IPS-18a (cell line): ENCODE measurements around the gene CCDC172.
"Not testable (repeated sequence)": the region's sequence is repeated elsewhere in the genome, so short reads cannot be mapped to it uniquely, and the experiment has no call there.

Source experiments
- H3K27ac ChIP-seq: one replicate; pipeline ENCODE4 v1.5.1; 2013; ENCODE audit warnings: low read length
- H3K27me3 ChIP-seq: one replicate; pipeline ENCODE4 v1.6.1; 2013; ENCODE audit warnings: mild to moderate bottlenecking, low read length; ENCODE audit not compliant: control insufficient read depth, insufficient read depth
- H3K36me3 ChIP-seq: one replicate; pipeline ENCODE4 v1.6.1; 2013; ENCODE audit warnings: low read depth, low read length; ENCODE audit not compliant: control insufficient read depth
- H3K4me1 ChIP-seq: one replicate; pipeline ENCODE4 v1.6.1; 2013; ENCODE audit warnings: low read depth, low read length; ENCODE audit not compliant: control insufficient read depth
- H3K4me3 ChIP-seq: one replicate; pipeline ENCODE4 v1.5.1; 2013; ENCODE audit warnings: low read length
- H3K9ac ChIP-seq: one replicate; pipeline ENCODE4 v1.6.1; 2013; ENCODE audit warnings: mild to moderate bottlenecking, low read length, moderate library complexity
- H3K9me3 ChIP-seq: one replicate; pipeline ENCODE4 v1.6.1; 2013; ENCODE audit warnings: low read depth, low read length; ENCODE audit not compliant: control insufficient read depth

The CCDC172 gene

GRCh38 chr10:116353817-116354216 is 29.6 kb downstream of the CCDC172 start:
- Histone ChIP-seq H3K27ac (no peak overlapping the region), H3K36me3 (no peaks in the 10 kb centered on the region), H3K4me3 (no peak overlapping the region), H3K9ac (no peak overlapping the region), H3K9me3 (no peaks in the 10 kb centered on the region), H3K4me1 (no peaks in the 10 kb centered on the region), H3K27me3 (no peaks in the 10 kb centered on the region)

- H3K27ac ChIP-seq = no peak overlapping the region
These were observed 31.1 kb downstream of the CCDC172 start for GRCh38 chr10:116355341-116355740.

GRCh38 chr10:116356833-116357232 is 32.6 kb downstream of the CCDC172 start:
- Histone ChIP-seq H3K4me3 (no peak overlapping the region), H3K9ac (no peak overlapping the region), H3K4me1 (no peaks in the 10 kb centered on the region), H3K9me3 (no peaks in the 10 kb centered on the region), H3K36me3 (no peaks in the 10 kb centered on the region), H3K27me3 (no peaks in the 10 kb centered on the region), H3K27ac (no peak overlapping the region)

More at GRCh38 chr10:116355341-116355740, 31.1 kb downstream of the CCDC172 start:
- no peaks in the 10 kb centered on the region for H3K27me3 ChIP-seq
- no peaks in the 10 kb centered on the region for H3K9me3 ChIP-seq
- no peaks in the 10 kb centered on the region for H3K4me1 ChIP-seq
- H3K4me3 ChIP-seq = no peak overlapping the region
- no peak overlapping the region for H3K9ac ChIP-seq
- no peaks in the 10 kb centered on the region for H3K36me3 ChIP-seq

- H3K36me3 ChIP-seq = no peaks in the 10 kb centered on the region
- no peak overlapping the region for H3K9ac ChIP-seq
- no peak overlapping the region for H3K4me3 ChIP-seq
- no peaks in the 10 kb centered on the region for H3K9me3 ChIP-seq
- H3K27ac ChIP-seq = no peak overlapping the region
- H3K4me1 ChIP-seq = no peaks in the 10 kb centered on the region
- no peaks in the 10 kb centered on the region for H3K27me3 ChIP-seq
These were observed 40.6 kb downstream of the CCDC172 start for GRCh38 chr10:116364868-116365267.

GRCh38 chr10:116371737-116372136 is 47.5 kb downstream of the CCDC172 start:
- H3K27ac ChIP-seq = no peak overlapping the region
- H3K27me3 ChIP-seq = no peaks in the 10 kb centered on the region
- H3K4me3 ChIP-seq = no peak overlapping the region
- H3K9me3 ChIP-seq = no peaks in the 10 kb centered on the region
- no peaks in the 10 kb centered on the region for H3K36me3 ChIP-seq
- no peaks in the 10 kb centered on the region for H3K4me1 ChIP-seq
- no peak overlapping the region for H3K9ac ChIP-seq

- Histone ChIP-seq H3K27ac (no peak overlapping the region), H3K9ac (no peak overlapping the region), H3K4me1 (peaks cover 3% of the 10 kb centered on the region), H3K27me3 (no peaks in the 10 kb centered on the region), H3K36me3 (no peaks in the 10 kb centered on the region), H3K9me3 (no peaks in the 10 kb centered on the region), H3K4me3 (no peak overlapping the region)
These were observed 58.0 kb downstream of the CCDC172 start for GRCh38 chr10:116382290-116382689.

GRCh38 chr10:116385311-116385710 is 61.1 kb downstream of the CCDC172 start:
- Histone ChIP-seq H3K9ac (no peak overlapping the region), H3K36me3 (no peaks in the 10 kb centered on the region), H3K4me3 (no peak overlapping the region), H3K4me1 (peaks cover 6% of the 10 kb centered on the region), H3K27me3 (no peaks in the 10 kb centered on the region), H3K27ac (no peak overlapping the region), H3K9me3 (no peaks in the 10 kb centered on the region)

GRCh38 chr10:116385994-116386809 is 62.0 kb downstream of the CCDC172 start:
- H3K27ac ChIP-seq = no peak overlapping the region
- H3K4me1 ChIP-seq = peaks cover 8% of the 10 kb centered on the region
- H3K27me3 ChIP-seq = no peaks in the 10 kb centered on the region
- no peaks in the 10 kb centered on the region for H3K36me3 ChIP-seq
- H3K4me3 ChIP-seq = no peak overlapping the region
- H3K9me3 ChIP-seq = no peaks in the 10 kb centered on the region
- H3K9ac ChIP-seq = no peak overlapping the region

- H3K9me3 ChIP-seq, H3K27me3 ChIP-seq, H3K27ac ChIP-seq, H3K36me3 ChIP-seq, H3K4me3 ChIP-seq, H3K9ac ChIP-seq, H3K4me1 ChIP-seq: not testable (repeated sequence)
These were observed 69.1 kb downstream of the CCDC172 start for GRCh38 chr10:116393246-116393831.

- Histone ChIP-seq H3K9ac (no peak overlapping the region), H3K27me3 (no peaks in the 10 kb centered on the region), H3K4me1 (peaks cover under 1% of the 10 kb centered on the region), H3K27ac (no peak overlapping the region), H3K9me3 (no peaks in the 10 kb centered on the region), H3K36me3 (no peaks in the 10 kb centered on the region), H3K4me3 (no peak overlapping the region)
These were observed 71.2 kb downstream of the CCDC172 start for GRCh38 chr10:116395223-116395985.

GRCh38 chr10:116398224-116398623 is 74.0 kb downstream of the CCDC172 start:
- Histone ChIP-seq H3K27ac (no peak overlapping the region), H3K27me3 (no peaks in the 10 kb centered on the region), H3K4me1 (no peaks in the 10 kb centered on the region), H3K9me3 (no peaks in the 10 kb centered on the region), H3K4me3 (no peak overlapping the region), H3K9ac (no peak overlapping the region), H3K36me3 (no peaks in the 10 kb centered on the region)
